Astrocyte (in vitro differentiated cells and primary cell): ENCODE measurements around the gene METTL22.

Source experiments
- CTCF ChIP-seq: IDR thresholded peaks from 2 replicates; pipeline ENCODE4 v1.5.1; 2011; ENCODE audit warnings: low read depth, mild to moderate bottlenecking, inconsistent platforms, low read length, moderate library complexity; ENCODE audit not compliant: insufficient read depth
- EZH2 ChIP-seq: IDR thresholded peaks from 2 replicates; pipeline ENCODE4 v1.6.1; 2012; ENCODE audit warnings: mild to moderate bottlenecking, low read length, inconsistent platforms; ENCODE audit not compliant: insufficient read depth

DNA sequence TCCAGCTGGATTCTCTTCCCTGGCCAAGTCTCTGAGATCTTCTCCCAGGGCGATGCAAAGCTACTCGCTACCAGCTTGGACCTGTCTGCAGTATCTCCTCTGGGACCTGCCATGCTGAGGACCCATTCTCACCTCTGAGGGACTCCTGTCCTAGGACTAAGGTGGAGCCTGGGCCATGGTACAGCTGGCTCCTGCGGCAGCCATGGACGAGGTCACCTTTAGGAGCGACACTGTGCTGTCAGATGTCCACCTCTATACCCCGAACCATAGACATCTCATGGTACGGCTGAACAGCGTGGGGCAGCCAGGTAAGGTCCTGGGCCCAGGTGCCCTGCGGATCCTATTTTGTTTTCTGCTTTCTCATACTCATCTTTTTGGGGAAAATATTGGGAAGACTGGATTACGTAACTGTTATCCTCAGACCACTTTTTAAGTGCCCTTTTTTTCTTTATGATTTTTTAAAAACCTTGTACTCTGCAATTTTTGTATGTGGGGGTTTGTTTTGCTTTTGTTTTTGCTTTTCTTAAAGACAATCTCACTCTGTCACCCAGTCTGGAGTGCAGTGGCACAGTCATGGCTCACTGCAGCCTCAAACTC, 4.1 kb downstream of the METTL22 start:
- TF ChIP-seq EZH2 (no peak), CTCF (no peak)
